Measurements from ENCODE around the gene MYO1C. TPM values are rescaled to one million over a fixed set of nuclear protein-coding genes. Genes with fewer than 3 reads are reported as not detected.

MYO1C gene
- total and polyA plus RNA-seq, 2 of the 8 experiments (the other 6 are each of a cell fraction or from before 2014, with no cell fraction given) = 40.1 to 78.6 TPM

DNA sequence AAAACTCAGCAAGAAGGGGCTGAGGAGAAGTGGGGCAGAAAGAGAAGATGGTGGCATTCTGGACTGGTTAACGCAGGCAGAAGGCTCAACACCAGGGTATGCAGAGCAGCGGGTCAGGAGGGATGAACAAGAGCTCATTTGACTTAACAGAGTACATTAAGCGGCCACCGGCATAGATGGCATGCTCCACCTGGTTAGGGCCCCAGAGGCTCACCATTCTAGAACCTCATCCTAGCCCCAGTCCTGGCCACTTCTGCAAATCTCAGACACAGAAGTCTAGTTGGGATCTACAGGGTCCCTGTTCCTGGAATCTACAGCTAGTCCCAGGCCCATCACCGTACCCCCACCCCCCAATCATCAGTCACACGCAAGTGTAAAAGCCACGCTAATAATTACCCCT is 1.7 kb upstream of the MYO1C start (continued):
- TF ChIP-seq SAP30 (IDR thresholded peaks at IDR 0.05; ENCODE audit: insufficient read depth, insufficient replicate concordance, low read length) = no peak
